Esophagus muscularis mucosa (tissue), 4 donors: ENCODE data around the gene TNFRSF14. TPM values are rescaled to one million over a fixed set of nuclear protein-coding genes. Genes with fewer than 3 reads are reported as not detected.
"Not testable (repeated sequence)": the region's sequence is repeated elsewhere in the genome, so short reads cannot be mapped to it uniquely, and the experiment has no call there.

Experiments used
- DNase-seq: peaks from one replicate; pipeline ENCODE4 v3.0.0-alpha.2; 2017; ENCODE audit errors: extremely low spot score
- H3K27ac ChIP-seq, 4 donors: fragments of 200-600 bp; sonication (generic); replicated peaks in 1 of 4; 1 replicate in 3 of 4; 2 replicates in 1 of 4; pipeline ENCODE4 v1.5.1; 2016 to 2019; ENCODE audit warnings: mild to moderate bottlenecking in 1 of 4
- H3K27me3 ChIP-seq, 4 donors: fragments of 200-600 bp; sonication (generic); one replicate each; pipeline versions ENCODE4 v1.5.1 to v1.6.0; 2016 to 2019
- H3K36me3 ChIP-seq, 4 donors: fragments of 200-600 bp; sonication (generic); one replicate each; pipeline ENCODE4 v1.5.1; 2016 to 2019
- H3K4me1 ChIP-seq, 4 donors: fragments of 200-600 bp; sonication (generic); one replicate each; pipeline ENCODE4 v1.5.1; 2016 to 2019
- H3K4me3 ChIP-seq, 4 donors: fragments of 200-600 bp; sonication (generic); 1 replicate in 2 of 4; 2 replicates in 2 of 4; pipeline ENCODE4 v1.5.1; 2016 to 2019; ENCODE audit warnings: mild to moderate bottlenecking in 4 of 4, moderate library complexity in 1 of 4
- H3K9me3 ChIP-seq, 4 donors: fragments of 200-600 bp; sonication (generic); 1 replicate in 3 of 4; 2 replicates in 1 of 4; pipeline ENCODE4 v1.5.1; 2016 to 2019
- EP300 ChIP-seq: sonication (generic); formaldehyde crosslinking; IDR thresholded peaks from one replicate; pipeline ENCODE4 v1.6.1; 2017; ENCODE audit warnings: antibody characterized with exemption
- POLR2A ChIP-seq: fragments of 450-650 bp; IDR thresholded peaks from one replicate; pipeline ENCODE4 v1.6.1; 2017; ENCODE audit warnings: antibody characterized with exemption, moderate library complexity, mild to moderate bottlenecking, low read depth
- POLR2AphosphoS5 ChIP-seq, 2 donors: sonication (generic); formaldehyde crosslinking; IDR thresholded peaks; one replicate each; pipeline ENCODE4 v1.6.1; 2017; ENCODE audit warnings: antibody characterized with exemption in 2 of 2
- WGBS: methylation state at CpG from one replicate; pipeline ENCODE4 v1.1.5; 2018; 5-methylcytosine and 5-hydroxymethylcytosine counted together
- intact Hi-C: fragments of 100-400 bp; cut with DNase I; formaldehyde crosslinking; loops from one replicate; pipeline ENCODE4 v1.15.1; 2023
- total RNA-seq, 4 donors: library from RNA; depleted of rRNA; stranded (reverse); fragments of >200 nt; gene quantifications; one replicate each; pipeline versions ENCODE4 v1.1.0 to v1.2.1, GENCODE V29; 2016
- TF ChIP-seq, protein P1 (sequence below), 3 experiments: fragments of 200-600 bp in 2 of 3; fragments of 450-650 bp in 1 of 3; sonication (generic) in 2 of 3; IDR thresholded peaks; one replicate each; pipeline ENCODE4 v1.5.1; 2017 to 2019; ENCODE audit warnings: antibody characterized with exemption in 3 of 3, mild to moderate bottlenecking in 2 of 3, moderate library complexity in 1 of 3

TNFRSF14 gene
- total RNA-seq, 4 donors from 2014 or later = 26.2 to 49.2 (median 42.5) TPM

DNA sequence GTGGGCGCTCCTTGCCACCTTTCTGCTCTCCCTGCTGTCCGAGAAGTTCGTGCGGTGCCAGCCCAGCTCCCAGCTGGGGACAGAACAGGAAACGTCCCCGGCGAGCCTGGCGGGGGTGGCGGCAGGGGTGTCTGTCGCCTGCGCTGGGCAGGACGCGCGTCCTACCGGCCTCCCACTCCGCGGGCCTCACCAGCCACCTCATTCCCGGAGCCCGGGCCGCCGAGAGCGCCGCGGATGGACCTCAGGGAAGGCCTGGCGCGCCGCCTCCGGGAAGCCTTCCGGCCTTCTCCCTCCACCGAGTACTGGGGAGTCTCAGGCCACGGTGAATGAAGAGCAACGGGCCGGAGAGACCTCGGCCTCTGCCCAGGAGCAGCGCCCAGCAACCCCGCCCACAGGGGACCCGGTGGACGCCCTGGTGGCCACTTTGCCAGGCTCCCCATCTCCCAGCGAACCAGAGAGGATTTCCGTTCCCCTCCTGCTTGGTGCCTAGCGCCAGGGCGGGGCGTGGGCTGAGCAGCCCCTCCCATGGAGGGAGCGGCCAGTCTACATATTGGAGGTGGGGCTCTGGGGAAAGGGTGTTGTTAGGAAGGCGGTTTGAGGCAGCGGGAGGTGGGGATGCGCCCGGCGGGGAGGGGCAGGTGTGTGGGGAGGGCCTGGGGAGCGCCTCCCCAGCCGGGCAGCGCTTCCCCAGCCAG is 9.5 kb upstream of the TNFRSF14 start:
- peak; percentile 96 for DNase-seq
- Histone ChIP-seq H3K4me3 (peak overlapping the region; percentile 55 to 75 (median 60)), H3K9me3 (no peaks in the 10 kb centered on the region), H3K27ac (peak overlapping the region; percentile 84 to 90 (median 89)), H3K4me1 (peaks cover 53 to 73% (median 64%) of the 10 kb centered on the region in 4 donors), H3K36me3 (no peaks in the 10 kb centered on the region), H3K27me3 (peaks cover 5 to 63% (median 16%) of the 10 kb centered on the region in 4 donors)
- intact Hi-C loops = no loop called here
- TF ChIP-seq EP300 (no peak), POLR2AphosphoS5 (IDR thresholded peaks at IDR 0.05) (peak; percentile 67 to 84)
- 3% methylated on average over 13 of the region's 52 CpGs for WGBS

DNA sequence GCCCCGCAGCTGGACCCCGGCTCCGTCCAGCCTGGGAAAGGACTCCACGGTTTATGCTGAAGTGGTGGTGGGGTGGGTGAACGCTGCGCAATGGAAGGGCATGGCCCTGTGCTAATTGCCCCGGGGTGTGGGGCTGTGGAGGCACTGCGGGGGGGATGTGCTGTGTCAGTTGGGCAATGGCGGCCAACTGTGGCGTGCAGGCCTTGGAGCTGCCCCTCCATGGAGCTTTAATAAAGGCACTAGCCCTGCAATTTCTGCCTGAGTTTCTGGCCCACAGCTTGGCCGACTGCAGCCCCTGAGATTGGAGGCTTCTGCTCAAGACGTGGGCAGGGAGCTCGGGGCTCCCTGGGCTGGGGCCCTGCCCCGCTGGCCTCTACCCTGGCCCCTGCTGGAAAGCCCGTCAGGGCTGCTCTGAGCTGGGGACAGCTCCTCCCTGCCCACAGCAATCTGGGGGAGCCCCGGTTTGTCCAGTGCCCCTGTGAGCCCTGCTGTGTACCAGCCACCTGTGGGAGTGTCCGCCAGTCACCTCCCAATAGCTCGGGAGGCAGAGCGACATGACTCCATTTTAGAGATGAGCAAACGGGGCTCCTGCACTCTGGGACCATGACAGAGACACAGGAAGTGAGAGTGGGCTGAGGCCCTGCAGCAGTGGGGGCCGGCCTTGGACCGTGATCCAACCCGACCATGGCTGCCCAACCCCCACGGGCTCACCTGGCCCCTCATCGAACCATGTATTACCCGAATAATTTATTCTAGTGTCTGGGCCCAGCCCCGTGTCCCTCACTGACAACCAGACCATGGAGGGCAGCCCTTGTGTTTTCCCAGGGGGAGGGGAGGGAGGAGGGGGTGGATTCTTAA is 8.7 kb upstream of the TNFRSF14 start:
- DNase-seq = no peak
- peak overlapping the region; percentile 84 to 90 (median 89) for H3K27ac ChIP-seq
- TF ChIP-seq, protein P1, sequence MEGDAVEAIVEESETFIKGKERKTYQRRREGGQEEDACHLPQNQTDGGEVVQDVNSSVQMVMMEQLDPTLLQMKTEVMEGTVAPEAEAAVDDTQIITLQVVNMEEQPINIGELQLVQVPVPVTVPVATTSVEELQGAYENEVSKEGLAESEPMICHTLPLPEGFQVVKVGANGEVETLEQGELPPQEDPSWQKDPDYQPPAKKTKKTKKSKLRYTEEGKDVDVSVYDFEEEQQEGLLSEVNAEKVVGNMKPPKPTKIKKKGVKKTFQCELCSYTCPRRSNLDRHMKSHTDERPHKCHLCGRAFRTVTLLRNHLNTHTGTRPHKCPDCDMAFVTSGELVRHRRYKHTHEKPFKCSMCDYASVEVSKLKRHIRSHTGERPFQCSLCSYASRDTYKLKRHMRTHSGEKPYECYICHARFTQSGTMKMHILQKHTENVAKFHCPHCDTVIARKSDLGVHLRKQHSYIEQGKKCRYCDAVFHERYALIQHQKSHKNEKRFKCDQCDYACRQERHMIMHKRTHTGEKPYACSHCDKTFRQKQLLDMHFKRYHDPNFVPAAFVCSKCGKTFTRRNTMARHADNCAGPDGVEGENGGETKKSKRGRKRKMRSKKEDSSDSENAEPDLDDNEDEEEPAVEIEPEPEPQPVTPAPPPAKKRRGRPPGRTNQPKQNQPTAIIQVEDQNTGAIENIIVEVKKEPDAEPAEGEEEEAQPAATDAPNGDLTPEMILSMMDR (IDR thresholded peaks at IDR 0.05) = no peak
- H3K9me3 ChIP-seq = no peaks in the 10 kb centered on the region
- no peaks in the 10 kb centered on the region for H3K36me3 ChIP-seq
- peak overlapping the region; percentile 55 to 75 (median 60) for H3K4me3 ChIP-seq
- 13% methylated on average over 15 of the region's 27 CpGs for WGBS
- H3K4me1 ChIP-seq = peaks cover 53 to 70% (median 64%) of the 10 kb centered on the region in 4 donors
- H3K27me3 ChIP-seq = peaks cover 5 to 58% (median 16%) of the 10 kb centered on the region in 4 donors
- intact Hi-C loops = loop anchor here (1.0 kb wide), 1 partner anchor 133 kb away; no protein-coding TSS in a partner anchor

DNA sequence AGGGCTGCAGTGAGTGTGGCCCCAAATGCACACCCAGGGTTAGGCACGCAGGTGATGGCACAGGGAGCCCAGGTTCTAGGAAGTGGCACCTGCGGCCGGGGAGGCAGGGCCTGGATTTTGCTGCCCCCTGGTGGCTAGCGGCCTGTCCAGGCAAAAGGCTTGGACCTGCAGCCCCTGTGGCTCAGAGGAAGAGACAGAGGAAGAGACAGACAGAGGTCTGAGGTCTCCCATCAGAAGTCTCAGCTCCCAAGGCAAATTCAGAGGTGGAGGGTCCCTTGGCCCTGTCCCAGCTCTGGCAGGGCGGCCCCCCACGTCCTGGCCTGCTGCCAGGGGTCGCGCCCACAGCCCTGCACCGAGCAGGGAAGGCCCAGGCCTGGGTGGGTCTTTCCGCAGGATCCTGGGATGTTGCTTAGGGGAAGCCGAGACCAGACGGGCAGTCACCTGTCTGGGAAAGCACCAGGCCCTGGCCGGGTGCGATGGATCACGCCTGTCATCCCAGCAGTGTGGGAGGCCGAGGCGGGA is 8.0 kb upstream of the TNFRSF14 start:
- no peaks in the 10 kb centered on the region for H3K9me3 ChIP-seq
- H3K36me3 ChIP-seq = no peaks in the 10 kb centered on the region
- peak overlapping the region; percentile 84 to 90 (median 89) for H3K27ac ChIP-seq
- H3K27me3 ChIP-seq = peaks cover 5 to 51% (median 16%) of the 10 kb centered on the region in 4 donors
- intact Hi-C loops = loop anchor here (1.0 kb wide), 1 partner anchor 134 kb away; no protein-coding TSS in a partner anchor
- WGBS = 14% methylated on average over 16 of the region's 17 CpGs
- peak overlapping the region; percentile 55 to 75 (median 60) for H3K4me3 ChIP-seq
- peaks cover 53 to 70% (median 64%) of the 10 kb centered on the region in 4 donors for H3K4me1 ChIP-seq
- no peak for TF ChIP-seq POLR2AphosphoS5 (IDR thresholded peaks at IDR 0.05)
- no peak for TF ChIP-seq EP300
- TF ChIP-seq, protein P1 (IDR thresholded peaks at IDR 0.05) = peak in 2 of 3 experiments; percentile 91 to 94
- no peak for TF ChIP-seq POLR2A
- no peak for DNase-seq

DNA sequence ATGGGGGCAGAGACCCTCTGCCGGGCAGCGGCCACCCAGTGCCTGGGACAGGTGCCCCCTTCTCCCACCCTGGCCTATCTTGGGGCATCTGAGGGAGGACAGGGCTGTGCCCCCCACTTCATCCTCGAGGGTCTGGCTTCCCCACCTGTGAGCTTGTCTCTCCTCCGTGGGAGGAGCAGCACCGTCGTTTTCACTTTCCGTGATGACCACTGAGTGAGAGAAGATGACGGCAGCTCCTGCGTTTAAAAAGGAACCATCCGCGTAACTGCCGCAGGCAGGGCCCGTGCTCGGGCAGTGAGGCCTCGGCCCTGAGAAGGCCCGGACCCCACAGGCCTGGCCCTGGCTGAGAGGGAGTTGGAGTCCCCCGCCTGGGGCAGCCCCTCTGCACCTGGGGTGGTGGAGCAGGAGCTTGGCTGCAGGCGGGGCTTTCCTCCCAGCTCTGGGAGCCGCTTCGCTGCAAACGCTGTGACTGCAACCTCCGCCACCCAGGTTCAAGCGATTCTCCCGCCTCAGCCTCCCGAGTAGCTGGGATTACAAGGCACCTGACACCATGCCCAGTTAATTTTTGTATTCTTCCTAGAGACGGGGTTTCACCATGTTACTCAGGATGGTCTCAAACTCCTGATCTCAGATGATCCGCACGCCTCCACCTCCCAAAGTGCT is 6.7 kb upstream of the TNFRSF14 start:
- Histone ChIP-seq H3K27ac (peak overlapping the region; percentile 84 to 90 (median 89)), H3K4me3 (peak overlapping the region; percentile 55 to 75 (median 60)), H3K27me3 (peaks cover 5 to 38% (median 16%) of the 10 kb centered on the region in 4 donors), H3K4me1 (peaks cover 43 to 62% (median 57%) of the 10 kb centered on the region in 4 donors)
- H3K36me3 ChIP-seq, DNase-seq, intact Hi-C loops, H3K9me3 ChIP-seq: not testable (repeated sequence)
- WGBS = 84% methylated on average over 13 of the region's 28 CpGs

DNA sequence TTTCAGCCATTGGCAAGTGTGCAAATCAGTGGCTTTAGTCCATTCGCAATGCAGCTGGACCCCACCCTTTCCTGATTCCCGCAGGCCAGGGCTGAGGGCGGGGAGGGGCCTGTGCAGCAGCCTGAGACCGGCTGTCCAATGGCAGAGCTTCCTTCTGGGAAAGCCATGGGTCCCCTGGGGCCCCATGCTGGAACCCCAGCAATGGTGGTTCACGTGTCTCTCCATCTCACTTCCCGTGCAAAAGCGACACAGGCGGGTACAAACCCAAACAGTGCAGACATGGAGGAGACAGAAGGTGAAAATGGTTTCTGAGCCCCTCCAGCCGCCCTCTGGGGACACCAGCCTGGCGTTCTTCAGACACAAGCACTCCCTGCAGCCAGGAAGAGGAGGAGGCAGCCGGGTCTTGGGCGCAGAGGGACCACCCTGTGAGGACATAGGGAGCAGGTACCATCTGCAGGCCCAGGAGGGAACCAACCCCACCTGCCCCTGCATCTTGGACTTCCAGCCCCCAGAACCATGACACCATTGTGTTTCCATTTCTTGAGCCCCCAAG is 5.8 kb upstream of the TNFRSF14 start:
- intact Hi-C loops, DNase-seq, H3K36me3 ChIP-seq, H3K9me3 ChIP-seq: not testable (repeated sequence)
- Histone ChIP-seq H3K27ac (peak overlapping the region in 3 of 4 donors; percentile 20 to 62 (median 31)), H3K4me3 (peak overlapping the region; percentile 16 to 32 (median 21)), H3K27me3 (peaks cover 5 to 29% (median 16%) of the 10 kb centered on the region in 4 donors), H3K4me1 (peaks cover 41 to 62% (median 57%) of the 10 kb centered on the region in 4 donors)
- WGBS = 58% methylated on average over 7 of the region's 12 CpGs

DNA sequence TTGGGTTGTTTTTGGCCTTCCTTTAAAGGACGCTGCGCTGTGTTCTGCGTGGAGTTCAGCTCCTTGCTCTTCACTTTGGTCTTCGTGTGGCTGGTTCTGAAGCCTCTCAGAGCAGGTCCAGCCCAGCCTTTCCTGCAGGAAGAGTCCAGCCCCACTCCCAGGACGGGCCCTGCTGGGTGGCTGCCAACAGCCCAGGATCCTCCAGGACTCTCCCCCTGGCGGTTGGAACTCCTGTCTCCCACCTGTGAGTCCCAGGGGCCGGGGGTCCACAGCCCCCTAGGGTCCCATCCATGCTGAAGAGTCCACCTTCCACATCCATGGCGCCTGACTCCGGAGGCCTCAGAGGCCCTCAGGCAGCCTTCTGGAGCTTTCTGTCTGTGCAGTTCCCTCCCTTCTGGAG is 4.6 kb upstream of the TNFRSF14 start:
- peak overlapping the region in 2 of 4 donors; percentile 18 to 29 for H3K4me3 ChIP-seq
- H3K9me3 ChIP-seq, DNase-seq, H3K36me3 ChIP-seq, intact Hi-C loops: not testable (repeated sequence)
- H3K27me3 ChIP-seq = peaks cover 3 to 18% (median 11%) of the 10 kb centered on the region in 4 donors
- peak overlapping the region in 2 of 4 donors; percentile 19 to 62 for H3K27ac ChIP-seq
- 81% methylated on average over 7 of the region's 9 CpGs for WGBS
- H3K4me1 ChIP-seq = peaks cover 39 to 59% (median 53%) of the 10 kb centered on the region in 4 donors
